H1 (cell line): ENCODE data around the gene RNF126. TPM values are rescaled to one million over a fixed set of nuclear protein-coding genes. Genes with fewer than 3 reads are reported as not detected.

Experiments used
- CTCF ChIA-PET: fragments of 300-600 bp; sonication (Branson Sonifier 250); formaldehyde crosslinking; loops from one replicate; lab custom pipeline; 2021; ENCODE audit not compliant: partially characterized antibody; lab: Charles Lee
- POLR2A ChIA-PET: fragments of 300-600 bp; sonication (Branson Sonifier 250); formaldehyde crosslinking; loops from one replicate; lab custom pipeline; 2021; ENCODE audit warnings: inconsistent platforms; ENCODE audit not compliant: partially characterized antibody; lab: Charles Lee
- DNase-seq, 2 experiments: peaks; one replicate each; pipeline versions ENCODE4 v3.0.0 to v3.0.0-alpha.2; 2010 to 2022; ENCODE audit warnings: low spot score in 2 of 2, low read depth in 1 of 2, mixed read lengths in 1 of 2
- FAIRE-seq: peaks from 2 replicates; lab custom pipeline; 2011; peaks lifted over from hg19 to GRCh38; lab: Jason Lieb, UNC
- H2AFZ ChIP-seq: 2 replicates; pipeline ENCODE4 v1.8.1; 2012; ENCODE audit warnings: low read length, inconsistent platforms
- H2AK5ac ChIP-seq: 2 replicates; pipeline ENCODE4 v1.6.1; 2013; ENCODE audit warnings: low read depth, low read length
- H2BK120ac ChIP-seq: replicated peaks from 2 replicates; pipeline ENCODE3; 2013; ENCODE audit warnings: low read depth, low read length, inconsistent platforms
- H2BK12ac ChIP-seq: 2 replicates; pipeline ENCODE4 v1.6.1; 2013; ENCODE audit warnings: low read depth, low read length
- H2BK15ac ChIP-seq: 2 replicates; pipeline ENCODE4 v1.6.1; 2013; ENCODE audit warnings: low read length
- H2BK20ac ChIP-seq: 2 replicates; pipeline ENCODE4 v1.6.1; 2013; ENCODE audit warnings: low read length
- H2BK5ac ChIP-seq: 2 replicates; pipeline ENCODE4 v1.6.1; 2013; ENCODE audit warnings: low read depth, low read length
- H3K14ac ChIP-seq: 2 replicates; pipeline ENCODE4 v1.6.1; 2013; ENCODE audit warnings: inconsistent platforms; ENCODE audit not compliant: insufficient read length
- H3K18ac ChIP-seq: 2 replicates; pipeline ENCODE4 v1.6.1; 2013; ENCODE audit warnings: low read length; ENCODE audit errors: extremely low read depth
- H3K23ac ChIP-seq: 2 replicates; pipeline ENCODE4 v1.6.1; 2013; ENCODE audit warnings: inconsistent platforms; ENCODE audit not compliant: insufficient read length
- H3K23me2 ChIP-seq: 2 replicates; pipeline ENCODE4 v1.6.1; 2013; ENCODE audit warnings: low read depth, low read length
- H3K27ac ChIP-seq: 2 replicates; pipeline ENCODE4 v1.6.1; 2011; ENCODE audit warnings: low read depth, low read length, inconsistent platforms
- H3K27me3 ChIP-seq, 4 experiments: replicated peaks in 1 of 4; 1 replicate in 1 of 4; 2 replicates in 3 of 4; pipeline versions ENCODE4 v1.6.1 to v1.8.1; 2011 to 2013; ENCODE audit warnings: low read length in 3 of 4, mild to moderate bottlenecking in 3 of 4, inconsistent platforms in 2 of 4, mixed read lengths in 2 of 4, moderate library complexity in 1 of 4; ENCODE audit not compliant: control insufficient read depth in 3 of 4, insufficient read depth in 3 of 4; ENCODE audit errors: extremely low read depth in 1 of 4
- H3K36me3 ChIP-seq, 4 experiments: 2 replicates each; pipeline versions ENCODE4 v1.6.1 to v1.8.1; 2011 to 2013; ENCODE audit warnings: mild to moderate bottlenecking in 4 of 4, low read length in 3 of 4, moderate library complexity in 2 of 4, control low read depth in 1 of 4, inconsistent platforms in 1 of 4; ENCODE audit not compliant: insufficient read depth in 4 of 4, control insufficient read depth in 2 of 4
- H3K4ac ChIP-seq: replicated peaks from 2 replicates; pipeline ENCODE3; 2013; ENCODE audit warnings: low read length, low read depth, mixed read lengths, inconsistent platforms; ENCODE audit not compliant: insufficient read length
- H3K4me1 ChIP-seq, 4 experiments: replicated peaks in 1 of 4; 1 replicate in 1 of 4; 2 replicates in 3 of 4; pipeline versions ENCODE4 v1.6.1 to v1.8.1; 2011 to 2013; ENCODE audit warnings: low read length in 3 of 4, inconsistent platforms in 2 of 4, mixed read lengths in 1 of 4; ENCODE audit not compliant: insufficient read depth in 4 of 4, control insufficient read depth in 3 of 4
- H3K4me2 ChIP-seq, 2 experiments: 2 replicates each; pipeline versions ENCODE4 v1.6.1 to v1.8.1; 2011 to 2013; ENCODE audit warnings: low read depth in 2 of 2, low read length in 2 of 2, control low read depth in 1 of 2, inconsistent platforms in 1 of 2, mild to moderate bottlenecking in 1 of 2; ENCODE audit not compliant: insufficient read depth in 1 of 2
- H3K4me3 ChIP-seq, 4 experiments: fragments of 200-600, 300-600 bp in 1 of 4; sonication (generic), shearing (Covaris generic), sonication (Bioruptor Twin) in 1 of 4; 2 replicates each; pipeline versions ENCODE4 v1.5.1 to v1.8.1; 2011 to 2016; ENCODE audit warnings: low read length in 4 of 4, low read depth in 3 of 4, control low read depth in 2 of 4, inconsistent platforms in 2 of 4, mild to moderate bottlenecking in 2 of 4, mixed read lengths in 1 of 4, moderate library complexity in 1 of 4; ENCODE audit not compliant: insufficient read depth in 2 of 4; ENCODE audit errors: extremely low read depth in 1 of 4
- H3K56ac ChIP-seq: replicated peaks from 2 replicates; pipeline ENCODE3; 2013; ENCODE audit warnings: low read depth, mild to moderate bottlenecking, mixed read lengths, low read length, inconsistent platforms; ENCODE audit not compliant: insufficient read length
- H3K79me1 ChIP-seq: 2 replicates; pipeline ENCODE4 v1.6.1; 2013; ENCODE audit warnings: low read depth, low read length, control low read depth
- H3K79me2 ChIP-seq, 2 experiments: 2 replicates each; pipeline versions ENCODE4 v1.6.1 to v1.8.1; 2012 to 2013; ENCODE audit warnings: low read length in 2 of 2, mild to moderate bottlenecking in 2 of 2, inconsistent platforms in 1 of 2; ENCODE audit not compliant: insufficient read depth in 2 of 2, control insufficient read depth in 1 of 2
- H3K9ac ChIP-seq, 4 experiments: replicated peaks in 1 of 4; 1 replicate in 1 of 4; 2 replicates in 3 of 4; pipeline versions ENCODE4 v1.6.1 to v1.8.1; 2011 to 2013; ENCODE audit warnings: low read depth in 3 of 4, low read length in 3 of 4, control low read depth in 2 of 4, mild to moderate bottlenecking in 2 of 4, moderate library complexity in 2 of 4, inconsistent platforms in 1 of 4; ENCODE audit errors: extremely low read depth in 1 of 4
- H3K9me3 ChIP-seq, 2 experiments: 2 replicates each; pipeline versions ENCODE4 v1.6.1 to v1.8.1; 2012 to 2013; ENCODE audit warnings: mild to moderate bottlenecking in 2 of 2, moderate library complexity in 2 of 2, control low read depth in 1 of 2, inconsistent platforms in 1 of 2, low read depth in 1 of 2, low read length in 1 of 2, mixed read lengths in 1 of 2; ENCODE audit not compliant: insufficient read depth in 2 of 2
- H4K20me1 ChIP-seq, 2 experiments: replicated peaks in 1 of 2; 2 replicates each; pipeline versions ENCODE3 to v1.8.1; 2011 to 2013; ENCODE audit warnings: inconsistent platforms in 2 of 2, low read length in 2 of 2, mild to moderate bottlenecking in 1 of 2; ENCODE audit not compliant: insufficient read depth in 2 of 2, control insufficient read depth in 1 of 2
- H4K5ac ChIP-seq: 2 replicates; pipeline ENCODE4 v1.6.1; 2013; ENCODE audit warnings: low read length, low read depth, mixed read lengths, inconsistent platforms; ENCODE audit not compliant: insufficient read length
- H4K8ac ChIP-seq: 2 replicates; pipeline ENCODE4 v1.8.0; 2013; ENCODE audit warnings: mild to moderate bottlenecking, moderate library complexity, low read length, inconsistent platforms; ENCODE audit not compliant: insufficient read depth; ENCODE audit errors: extremely low read depth
- H4K91ac ChIP-seq: replicated peaks from 2 replicates; pipeline ENCODE3; 2013; ENCODE audit warnings: low read length, mixed read lengths, inconsistent platforms; ENCODE audit not compliant: insufficient read length
- BCL11A ChIP-seq, 2 experiments: IDR thresholded peaks; one replicate each; pipeline ENCODE4 v1.6.1; 2011; ENCODE audit warnings: low read depth in 2 of 2, low read length in 2 of 2, mild to moderate bottlenecking in 2 of 2
- CREB1 ChIP-seq: IDR thresholded peaks from 2 replicates; pipeline ENCODE4 v1.6.1; 2012; ENCODE audit warnings: inconsistent platforms
- EP300 ChIP-seq, 2 experiments: IDR thresholded peaks; 1 replicate in 1 of 2; 2 replicates in 1 of 2; pipeline ENCODE4 v1.6.1; 2011 to 2012; ENCODE audit warnings: low read depth in 2 of 2, low read length in 2 of 2, mild to moderate bottlenecking in 2 of 2, borderline replicate concordance in 1 of 2, inconsistent platforms in 1 of 2, moderate library complexity in 1 of 2
- GABPA ChIP-seq: IDR thresholded peaks from 2 replicates; pipeline ENCODE4 v1.6.1; 2011; ENCODE audit warnings: mild to moderate bottlenecking, low read length, moderate library complexity, borderline replicate concordance; ENCODE audit not compliant: insufficient read depth
- JUND ChIP-seq: IDR thresholded peaks from 2 replicates; pipeline ENCODE4 v1.6.1; 2011; ENCODE audit warnings: mild to moderate bottlenecking, improper control_type of control experiment, low read length
- PHF8 ChIP-seq: fragments of 200-600 bp; sonication (generic); conservative IDR thresholded peaks from 2 replicates; pipeline ENCODE4 v1.7.1; 2012; ENCODE audit warnings: low read depth, mild to moderate bottlenecking, inconsistent platforms, low read length, moderate library complexity
- RAD21 ChIP-seq, 2 experiments: IDR thresholded peaks in 1 of 2; conservative IDR thresholded peaks in 1 of 2; 2 replicates each; pipeline ENCODE4 v1.6.1; 2011; ENCODE audit warnings: low read depth in 2 of 2, low read length in 2 of 2, improper control_type of control experiment in 1 of 2, inconsistent platforms in 1 of 2, mild to moderate bottlenecking in 1 of 2, moderate library complexity in 1 of 2
- TBP ChIP-seq: IDR thresholded peaks from 2 replicates; pipeline ENCODE4 v1.6.1; 2011; ENCODE audit warnings: low read depth, low read length, improper control_type of control experiment
- WGBS, 2 experiments: shearing (Covaris generic) in 1 of 2; methylation state at CpG; one replicate each; pipeline versions ENCODE4 v1.1.6 to v1.1.7; 2013 to 2015; ENCODE audit warnings: low lambda C conversion rate in 2 of 2, mixed read lengths in 2 of 2, inconsistent platforms in 1 of 2, low coverage in 1 of 2, missing lambda C conversion rate in 1 of 2; ENCODE audit not compliant: insufficient replicate concordance in 2 of 2, insufficient coverage in 1 of 2, insufficient read length in 1 of 2; ENCODE audit errors: extremely low coverage in 1 of 2, missing lambda C conversion rate in 1 of 2; 5-methylcytosine and 5-hydroxymethylcytosine counted together
- polyA plus RNA-seq, 7 experiments: library from polyadenylated mRNA; depleted of rRNA in 3 of 7; stranded (reverse) in 5 of 7; unstranded in 2 of 7; fragments of >200 nt in 5 of 7; fragments of 200-250 nt in 2 of 7; gene quantifications; 1 replicate in 5 of 7; 2 replicates in 1 of 7; 4 replicates in 1 of 7; pipeline versions ENCODE4 v1.2.1 to v1.2.3, GENCODE V29; 2011 to 2013; ENCODE audit warnings: missing spikeins in 2 of 7, mixed read lengths in 2 of 7
- total RNA-seq: library from RNA; stranded (reverse); fragmentation: NEBNext Ultra II Directional; extraction: Animal tissue kit (Norgen Biotek cat#: 25700); gene quantifications from 2 replicates; pipeline ENCODE4 v1.2.1, GENCODE V29; 2021

Gene RNF126
- total and polyA plus RNA-seq, 2 of the 8 experiments (the other 6 are each of a cell fraction or from before 2014, with no cell fraction given): 21.8 to 68.0 TPM

- no peak overlapping the region for H3K14ac ChIP-seq
- WGBS, 2 experiments: 92% methylated on average over 16 of the region's 16 CpGs; no CpG with 5 or more reads in 1 of the 2 experiments
- H3K4me1 ChIP-seq: peaks cover 0 to 10% (median 4%) of the 10 kb centered on the region in 4 experiments; a peak in 4 of 7 replicates
- H3K4me3 ChIP-seq: no peak overlapping the region
- H3K56ac ChIP-seq: no peak overlapping the region
- ChIA-PET POLR2A (interaction anchor here (1.4 to 3.2 kb wide), 3 partner anchors 9 to 62 kb away, joined by 3 to 11 read pairs (median 5); partner anchors contain the start of gene BSG), CTCF (interaction anchor here (1.1 to 1.8 kb wide), 3 partner anchors 14 to 128 kb away, joined by 3 to 4 read pairs (median 3); no protein-coding TSS in a partner anchor)
- H2BK12ac ChIP-seq: no peak overlapping the region
- no peak overlapping the region; a peak in 1 of 4 replicates for H3K4me2 ChIP-seq
- no peak overlapping the region for H2BK5ac ChIP-seq
- no peak overlapping the region for H3K23ac ChIP-seq
- H2AK5ac ChIP-seq: no peak overlapping the region
- H4K91ac ChIP-seq: no peak overlapping the region
- H4K8ac ChIP-seq: no peak overlapping the region
- H3K27ac ChIP-seq: no peak overlapping the region
- H3K36me3 ChIP-seq: peaks cover 0 to 2% (median under 1%) of the 10 kb centered on the region in 4 experiments; a peak in 2 of 8 replicates
- H2BK15ac ChIP-seq: no peak overlapping the region
- H2BK120ac ChIP-seq: no peak overlapping the region
- no peak overlapping the region for H4K5ac ChIP-seq
- TF ChIP-seq RAD21 (IDR thresholded peaks at IDR 0.05 in 1 of 2, conservative IDR thresholded peaks at IDR 0.05 in 1 of 2; ENCODE audit: low read depth in 2 of 2, low read length in 2 of 2): no peak
- TF ChIP-seq EP300 (IDR thresholded peaks at IDR 0.05; ENCODE audit: borderline replicate concordance in 1 of 2, low read depth in 2 of 2, low read length in 2 of 2): no peak
- TF ChIP-seq TBP: no peak
- no peak for TF ChIP-seq CREB1
- no peak for TF ChIP-seq JUND
- TF ChIP-seq GABPA: no peak
- no peak for TF ChIP-seq PHF8
- TF ChIP-seq BCL11A (IDR thresholded peaks at IDR 0.05; ENCODE audit: low read depth in 2 of 2, low read length in 2 of 2): no peak
- H3K23me2 ChIP-seq: peaks cover 13% of the 10 kb centered on the region
- no peak for DNase-seq
- no peak for FAIRE-seq
- H3K79me1 ChIP-seq: peaks cover 7% of the 10 kb centered on the region
- no peak overlapping the region for H3K9ac ChIP-seq
- no peak overlapping the region for H2BK20ac ChIP-seq
- H3K27me3 ChIP-seq: peaks cover 0 to 23% (median 11%) of the 10 kb centered on the region in 4 experiments; a peak in 5 of 7 replicates
- H3K79me2 ChIP-seq: peaks cover 0 to 18% of the 10 kb centered on the region in 2 experiments; a peak in 1 of 4 replicates
- no peaks in the 10 kb centered on the region for H3K9me3 ChIP-seq
- H2AFZ ChIP-seq: no peak overlapping the region
- H4K20me1 ChIP-seq: peaks cover 2 to 3% of the 10 kb centered on the region in 2 experiments
- H3K4ac ChIP-seq: no peak overlapping the region
- no peak overlapping the region for H3K18ac ChIP-seq
Observed at GRCh38 chr19:634975-635652, 27.9 kb downstream of the RNF126 start.
